Fibroblast of lung (primary cell): ENCODE measurements around the gene SEMA4D. TPM values are rescaled to one million over a fixed set of nuclear protein-coding genes. Genes with fewer than 3 reads are reported as not detected.

Experiments
- DNase-seq, 2 donors: peaks; one replicate each; pipeline versions ENCODE4 v3.0.0 to v3.0.0-alpha.2; 2010; ENCODE audit warnings: low read depth in 2 of 2
- H2AFZ ChIP-seq: 2 replicates; pipeline ENCODE4 v1.5.1; 2012; ENCODE audit warnings: low read length, control low read depth, inconsistent platforms
- H3K27ac ChIP-seq: 2 replicates; pipeline ENCODE4 v1.5.1; 2011; ENCODE audit warnings: low read length, control low read depth; ENCODE audit not compliant: insufficient read depth
- H3K27me3 ChIP-seq: 2 replicates; pipeline ENCODE4 v1.5.1; 2011; ENCODE audit warnings: mild to moderate bottlenecking, low read length; ENCODE audit not compliant: control insufficient read depth, insufficient read depth
- H3K36me3 ChIP-seq: 2 replicates; pipeline ENCODE4 v1.5.1; 2011; ENCODE audit warnings: low read length; ENCODE audit not compliant: control insufficient read depth, insufficient read depth
- H3K4me1 ChIP-seq: 2 replicates; pipeline ENCODE4 v1.5.1; 2011; ENCODE audit warnings: low read length; ENCODE audit not compliant: control insufficient read depth, insufficient read depth; ENCODE audit errors: extremely low read depth
- H3K4me2 ChIP-seq: 2 replicates; pipeline ENCODE4 v1.5.1; 2011; ENCODE audit warnings: low read length, control low read depth; ENCODE audit not compliant: insufficient read depth; ENCODE audit errors: extremely low read depth
- H3K4me3 ChIP-seq, 4 experiments: fragments of 200-600 bp in 1 of 4; sonication (generic) in 1 of 4; replicated peaks in 1 of 4; 2 replicates each; pipeline ENCODE4 v1.5.1; 2011 to 2016; ENCODE audit warnings: low read length in 4 of 4, low read depth in 3 of 4, mild to moderate bottlenecking in 3 of 4, control low read depth in 2 of 4, inconsistent platforms in 1 of 4, mixed read lengths in 1 of 4; ENCODE audit not compliant: insufficient read depth in 1 of 4; ENCODE audit errors: control extremely low read depth in 1 of 4
- H3K79me2 ChIP-seq: 2 replicates; pipeline ENCODE4 v1.5.1; 2012; ENCODE audit warnings: mild to moderate bottlenecking, low read length, inconsistent platforms; ENCODE audit not compliant: control insufficient read depth, insufficient read depth
- H3K9ac ChIP-seq: 2 replicates; pipeline ENCODE4 v1.5.1; 2011; ENCODE audit warnings: mild to moderate bottlenecking, low read length, control low read depth; ENCODE audit not compliant: insufficient read depth
- H3K9me3 ChIP-seq: 2 replicates; pipeline ENCODE4 v1.5.1; 2012; ENCODE audit warnings: low read depth, low read length; ENCODE audit not compliant: control insufficient read depth, insufficient read depth
- H4K20me1 ChIP-seq: 2 replicates; pipeline ENCODE4 v1.5.1; 2011; ENCODE audit warnings: low read length; ENCODE audit not compliant: control insufficient read depth, insufficient read depth; ENCODE audit errors: extremely low read depth
- CTCF ChIP-seq, 2 donors: IDR thresholded peaks in 1 of 2; conservative IDR thresholded peaks in 1 of 2; 1 replicate in 1 of 2; 2 replicates in 1 of 2; pipeline ENCODE4 v1.5.1; 2011 to 2012; ENCODE audit warnings: low read length in 2 of 2, control low read depth in 1 of 2, inconsistent platforms in 1 of 2, low read depth in 1 of 2, mild to moderate bottlenecking in 1 of 2
- EZH2 ChIP-seq: IDR thresholded peaks from 2 replicates; pipeline ENCODE4 v1.5.1; 2012; ENCODE audit warnings: low read length, control low read depth, mild to moderate bottlenecking; ENCODE audit errors: missing control alignments
- polyA plus RNA-seq, 2 donors: library from polyadenylated mRNA; depleted of rRNA in 1 of 2; stranded (reverse) in 1 of 2; unstranded in 1 of 2; fragments of >200 nt; gene quantifications; 2 replicates each; pipeline ENCODE4 v1.2.1, GENCODE V29; 2011 to 2012; ENCODE audit warnings: missing spikeins in 1 of 2
- total RNA-seq: library from RNA; depleted of rRNA; stranded (reverse); fragments of >200 nt; gene quantifications from 2 replicates; pipeline ENCODE4 v1.2.1, GENCODE V29; 2014

SEMA4D gene
- total and polyA plus RNA-seq, 2 donors (not counting 1 experiment from before 2014, with no cell fraction given): 0.67 to 2.6 TPM

GRCh38 chr9:89528540-89528939, 30.6 kb upstream of the SEMA4D start:
- DNase-seq: no peak
- H3K27ac ChIP-seq: no peak overlapping the region
- H3K4me1 ChIP-seq: no peaks in the 10 kb centered on the region
- no peak overlapping the region for H3K4me3 ChIP-seq
- no peak overlapping the region for H2AFZ ChIP-seq
- H3K9ac ChIP-seq: no peak overlapping the region
- no peaks in the 10 kb centered on the region for H4K20me1 ChIP-seq
- no peak overlapping the region for H3K4me2 ChIP-seq
- no peaks in the 10 kb centered on the region for H3K27me3 ChIP-seq
- H3K79me2 ChIP-seq: no peaks in the 10 kb centered on the region
- no peak for TF ChIP-seq CTCF (conservative IDR thresholded peaks at IDR 0.05 in 1 of 2, IDR thresholded peaks at IDR 0.05 in 1 of 2; ENCODE audit: low read depth in 1 of 2, low read length in 2 of 2)
- no peak for TF ChIP-seq EZH2
- H3K36me3 ChIP-seq: no peaks in the 10 kb centered on the region
- H3K9me3 ChIP-seq: no peaks in the 10 kb centered on the region

- DNase-seq: no peak
- no peak for TF ChIP-seq CTCF (conservative IDR thresholded peaks at IDR 0.05 in 1 of 2, IDR thresholded peaks at IDR 0.05 in 1 of 2; ENCODE audit: low read depth in 1 of 2, low read length in 2 of 2)
- TF ChIP-seq EZH2: no peak
- H3K4me2 ChIP-seq: no peak overlapping the region
- no peaks in the 10 kb centered on the region for H3K79me2 ChIP-seq
- H3K4me3 ChIP-seq: no peak overlapping the region
- H2AFZ ChIP-seq: no peak overlapping the region
- no peaks in the 10 kb centered on the region for H3K27me3 ChIP-seq
- H3K27ac ChIP-seq: no peak overlapping the region
- no peaks in the 10 kb centered on the region for H4K20me1 ChIP-seq
- no peaks in the 10 kb centered on the region for H3K36me3 ChIP-seq
- H3K4me1 ChIP-seq: no peaks in the 10 kb centered on the region
- H3K9ac ChIP-seq: no peak overlapping the region
- H3K9me3 ChIP-seq: no peaks in the 10 kb centered on the region
Observed at GRCh38 chr9:89528131-89528530, 30.2 kb upstream of the SEMA4D start.

DNA sequence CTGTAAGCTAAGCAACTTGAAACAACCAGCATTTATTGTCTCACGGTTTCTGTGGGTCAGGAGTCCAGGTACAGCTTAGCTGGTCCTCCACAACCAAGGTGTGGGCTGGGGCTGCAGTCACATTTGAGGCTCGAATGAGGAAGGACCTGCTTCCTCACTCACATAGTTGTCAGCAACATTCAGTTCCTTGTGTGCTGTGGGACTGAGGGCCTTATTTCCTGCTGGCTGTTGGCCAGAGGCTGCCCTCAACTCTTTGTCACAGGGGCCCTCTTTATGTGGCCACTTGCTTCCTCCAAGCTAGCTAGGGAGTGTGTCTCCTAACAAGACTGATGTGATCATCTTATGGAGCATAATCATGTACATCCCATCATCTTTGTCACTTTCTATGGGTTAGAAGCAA, 29.2 kb upstream of the SEMA4D start:
- no peak overlapping the region for H3K27ac ChIP-seq
- TF ChIP-seq CTCF (conservative IDR thresholded peaks at IDR 0.05 in 1 of 2, IDR thresholded peaks at IDR 0.05 in 1 of 2; ENCODE audit: low read depth in 1 of 2, low read length in 2 of 2): no peak
- TF ChIP-seq EZH2: no peak
- no peaks in the 10 kb centered on the region for H4K20me1 ChIP-seq
- H3K9ac ChIP-seq: no peak overlapping the region
- H3K36me3 ChIP-seq: no peaks in the 10 kb centered on the region
- no peak overlapping the region for H2AFZ ChIP-seq
- no peak overlapping the region for H3K4me3 ChIP-seq
- no peaks in the 10 kb centered on the region for H3K27me3 ChIP-seq
- no peak overlapping the region for H3K4me2 ChIP-seq
- H3K79me2 ChIP-seq: no peaks in the 10 kb centered on the region
- H3K9me3 ChIP-seq: no peaks in the 10 kb centered on the region
- no peaks in the 10 kb centered on the region for H3K4me1 ChIP-seq
- DNase-seq: no peak
